ENCODE measurements around the gene GMDS. TPM values are rescaled to one million over a fixed set of nuclear protein-coding genes. Genes with fewer than 3 reads are reported as not detected.

GMDS gene
- total RNA-seq, 1 experiment from 2014 or later: 35.0 TPM

DNA sequence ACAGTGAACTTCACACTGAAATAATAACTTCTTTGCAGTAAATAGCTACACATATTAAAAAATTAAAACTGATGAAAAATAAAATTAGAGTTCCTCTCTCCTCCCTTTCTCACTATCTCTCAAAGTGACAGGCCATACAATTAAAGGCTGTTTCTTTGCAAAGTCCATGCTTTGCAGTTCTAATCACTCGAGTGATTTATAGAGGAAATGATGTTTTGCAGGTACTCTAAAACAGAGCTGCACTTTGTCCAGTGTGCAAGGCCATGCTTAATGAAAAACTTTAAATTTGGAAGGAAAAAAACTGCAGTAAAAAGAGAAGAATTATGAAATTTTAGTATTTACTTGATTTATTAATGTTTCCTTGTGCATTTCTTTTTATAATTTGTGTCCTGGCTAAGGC lies 112.5 kb downstream of the GMDS start:
- DNase-seq (ENCODE audit: low spot score) (no peak), ATAC-seq (no peak)
- no peak overlapping the region for H3K27ac Mint-ChIP-seq
- H3K4me1 Mint-ChIP-seq: peaks cover 31% of the 10 kb centered on the region
- no peaks in the 10 kb centered on the region for H3K9me3 Mint-ChIP-seq
- H3K4me3 Mint-ChIP-seq: no peak overlapping the region
- ChIA-PET CTCF (no interaction called here), POLR2A (no interaction called here)
- H3K36me3 Mint-ChIP-seq: no peaks in the 10 kb centered on the region
- TF ChIP-seq ZNF232 (CRISPR knock-in tag; IDR thresholded peaks at IDR 0.05) (no peak), NFATC4 (CRISPR knock-in tag; IDR thresholded peaks at IDR 0.05) (no peak), HMGA2 (CRISPR knock-in tag; IDR thresholded peaks at IDR 0.05) (no peak), EMX1 (CRISPR knock-in tag; IDR thresholded peaks at IDR 0.05) (no peak), CREM (CRISPR knock-in tag; IDR thresholded peaks at IDR 0.05) (no peak), OVOL2 (CRISPR knock-in tag; IDR thresholded peaks at IDR 0.05; ENCODE audit: borderline replicate concordance) (no peak), NR3C1 (CRISPR knock-in tag; conservative IDR thresholded peaks at IDR 0.05; ENCODE audit: low read depth) (no peak)
- TF ChIP-seq, protein P1, sequence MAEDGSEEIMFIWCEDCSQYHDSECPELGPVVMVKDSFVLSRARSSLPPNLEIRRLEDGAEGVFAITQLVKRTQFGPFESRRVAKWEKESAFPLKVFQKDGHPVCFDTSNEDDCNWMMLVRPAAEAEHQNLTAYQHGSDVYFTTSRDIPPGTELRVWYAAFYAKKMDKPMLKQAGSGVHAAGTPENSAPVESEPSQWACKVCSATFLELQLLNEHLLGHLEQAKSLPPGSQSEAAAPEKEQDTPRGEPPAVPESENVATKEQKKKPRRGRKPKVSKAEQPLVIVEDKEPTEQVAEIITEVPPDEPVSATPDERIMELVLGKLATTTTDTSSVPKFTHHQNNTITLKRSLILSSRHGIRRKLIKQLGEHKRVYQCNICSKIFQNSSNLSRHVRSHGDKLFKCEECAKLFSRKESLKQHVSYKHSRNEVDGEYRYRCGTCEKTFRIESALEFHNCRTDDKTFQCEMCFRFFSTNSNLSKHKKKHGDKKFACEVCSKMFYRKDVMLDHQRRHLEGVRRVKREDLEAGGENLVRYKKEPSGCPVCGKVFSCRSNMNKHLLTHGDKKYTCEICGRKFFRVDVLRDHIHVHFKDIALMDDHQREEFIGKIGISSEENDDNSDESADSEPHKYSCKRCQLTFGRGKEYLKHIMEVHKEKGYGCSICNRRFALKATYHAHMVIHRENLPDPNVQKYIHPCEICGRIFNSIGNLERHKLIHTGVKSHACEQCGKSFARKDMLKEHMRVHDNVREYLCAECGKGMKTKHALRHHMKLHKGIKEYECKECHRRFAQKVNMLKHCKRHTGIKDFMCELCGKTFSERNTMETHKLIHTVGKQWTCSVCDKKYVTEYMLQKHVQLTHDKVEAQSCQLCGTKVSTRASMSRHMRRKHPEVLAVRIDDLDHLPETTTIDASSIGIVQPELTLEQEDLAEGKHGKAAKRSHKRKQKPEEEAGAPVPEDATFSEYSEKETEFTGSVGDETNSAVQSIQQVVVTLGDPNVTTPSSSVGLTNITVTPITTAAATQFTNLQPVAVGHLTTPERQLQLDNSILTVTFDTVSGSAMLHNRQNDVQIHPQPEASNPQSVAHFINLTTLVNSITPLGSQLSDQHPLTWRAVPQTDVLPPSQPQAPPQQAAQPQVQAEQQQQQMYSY (CRISPR knock-in tag; IDR thresholded peaks at IDR 0.05): no peak
- TF ChIP-seq, protein P2, sequence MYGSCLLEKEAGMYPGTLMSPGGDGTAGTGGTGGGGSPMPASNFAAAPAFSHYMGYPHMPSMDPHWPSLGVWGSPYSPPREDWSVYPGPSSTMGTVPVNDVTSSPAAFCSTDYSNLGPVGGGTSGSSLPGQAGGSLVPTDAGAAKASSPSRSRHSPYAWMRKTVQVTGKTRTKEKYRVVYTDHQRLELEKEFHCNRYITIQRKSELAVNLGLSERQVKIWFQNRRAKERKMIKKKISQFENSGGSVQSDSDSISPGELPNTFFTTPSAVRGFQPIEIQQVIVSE (CRISPR knock-in tag; IDR thresholded peaks at IDR 0.05; ENCODE audit: borderline replicate concordance): no peak
- TF ChIP-seq, protein P3, sequence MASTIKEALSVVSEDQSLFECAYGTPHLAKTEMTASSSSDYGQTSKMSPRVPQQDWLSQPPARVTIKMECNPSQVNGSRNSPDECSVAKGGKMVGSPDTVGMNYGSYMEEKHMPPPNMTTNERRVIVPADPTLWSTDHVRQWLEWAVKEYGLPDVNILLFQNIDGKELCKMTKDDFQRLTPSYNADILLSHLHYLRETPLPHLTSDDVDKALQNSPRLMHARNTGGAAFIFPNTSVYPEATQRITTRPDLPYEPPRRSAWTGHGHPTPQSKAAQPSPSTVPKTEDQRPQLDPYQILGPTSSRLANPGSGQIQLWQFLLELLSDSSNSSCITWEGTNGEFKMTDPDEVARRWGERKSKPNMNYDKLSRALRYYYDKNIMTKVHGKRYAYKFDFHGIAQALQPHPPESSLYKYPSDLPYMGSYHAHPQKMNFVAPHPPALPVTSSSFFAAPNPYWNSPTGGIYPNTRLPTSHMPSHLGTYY (CRISPR knock-in tag; IDR thresholded peaks at IDR 0.05): no peak
- TF ChIP-seq, protein P4, sequence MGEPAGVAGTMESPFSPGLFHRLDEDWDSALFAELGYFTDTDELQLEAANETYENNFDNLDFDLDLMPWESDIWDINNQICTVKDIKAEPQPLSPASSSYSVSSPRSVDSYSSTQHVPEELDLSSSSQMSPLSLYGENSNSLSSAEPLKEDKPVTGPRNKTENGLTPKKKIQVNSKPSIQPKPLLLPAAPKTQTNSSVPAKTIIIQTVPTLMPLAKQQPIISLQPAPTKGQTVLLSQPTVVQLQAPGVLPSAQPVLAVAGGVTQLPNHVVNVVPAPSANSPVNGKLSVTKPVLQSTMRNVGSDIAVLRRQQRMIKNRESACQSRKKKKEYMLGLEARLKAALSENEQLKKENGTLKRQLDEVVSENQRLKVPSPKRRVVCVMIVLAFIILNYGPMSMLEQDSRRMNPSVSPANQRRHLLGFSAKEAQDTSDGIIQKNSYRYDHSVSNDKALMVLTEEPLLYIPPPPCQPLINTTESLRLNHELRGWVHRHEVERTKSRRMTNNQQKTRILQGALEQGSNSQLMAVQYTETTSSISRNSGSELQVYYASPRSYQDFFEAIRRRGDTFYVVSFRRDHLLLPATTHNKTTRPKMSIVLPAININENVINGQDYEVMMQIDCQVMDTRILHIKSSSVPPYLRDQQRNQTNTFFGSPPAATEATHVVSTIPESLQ (CRISPR knock-in tag; IDR thresholded peaks at IDR 0.05): no peak
- TF ChIP-seq, protein P5, sequence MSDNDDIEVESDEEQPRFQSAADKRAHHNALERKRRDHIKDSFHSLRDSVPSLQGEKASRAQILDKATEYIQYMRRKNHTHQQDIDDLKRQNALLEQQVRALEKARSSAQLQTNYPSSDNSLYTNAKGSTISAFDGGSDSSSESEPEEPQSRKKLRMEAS (CRISPR knock-in tag; IDR thresholded peaks at IDR 0.05): no peak
- TF ChIP-seq, protein P6, sequence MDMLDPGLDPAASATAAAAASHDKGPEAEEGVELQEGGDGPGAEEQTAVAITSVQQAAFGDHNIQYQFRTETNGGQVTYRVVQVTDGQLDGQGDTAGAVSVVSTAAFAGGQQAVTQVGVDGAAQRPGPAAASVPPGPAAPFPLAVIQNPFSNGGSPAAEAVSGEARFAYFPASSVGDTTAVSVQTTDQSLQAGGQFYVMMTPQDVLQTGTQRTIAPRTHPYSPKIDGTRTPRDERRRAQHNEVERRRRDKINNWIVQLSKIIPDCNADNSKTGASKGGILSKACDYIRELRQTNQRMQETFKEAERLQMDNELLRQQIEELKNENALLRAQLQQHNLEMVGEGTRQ (CRISPR knock-in tag; IDR thresholded peaks at IDR 0.05): no peak
- TF ChIP-seq, protein P7, sequence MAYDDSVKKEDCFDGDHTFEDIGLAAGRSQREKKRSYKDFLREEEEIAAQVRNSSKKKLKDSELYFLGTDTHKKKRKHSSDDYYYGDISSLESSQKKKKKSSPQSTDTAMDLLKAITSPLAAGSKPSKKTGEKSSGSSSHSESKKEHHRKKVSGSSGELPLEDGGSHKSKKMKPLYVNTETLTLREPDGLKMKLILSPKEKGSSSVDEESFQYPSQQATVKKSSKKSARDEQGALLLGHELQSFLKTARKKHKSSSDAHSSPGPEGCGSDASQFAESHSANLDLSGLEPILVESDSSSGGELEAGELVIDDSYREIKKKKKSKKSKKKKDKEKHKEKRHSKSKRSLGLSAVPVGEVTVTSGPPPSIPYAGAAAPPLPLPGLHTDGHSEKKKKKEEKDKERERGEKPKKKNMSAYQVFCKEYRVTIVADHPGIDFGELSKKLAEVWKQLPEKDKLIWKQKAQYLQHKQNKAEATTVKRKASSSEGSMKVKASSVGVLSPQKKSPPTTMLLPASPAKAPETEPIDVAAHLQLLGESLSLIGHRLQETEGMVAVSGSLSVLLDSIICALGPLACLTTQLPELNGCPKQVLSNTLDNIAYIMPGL (CRISPR knock-in tag; IDR thresholded peaks at IDR 0.05): no peak
- TF ChIP-seq, protein P8, sequence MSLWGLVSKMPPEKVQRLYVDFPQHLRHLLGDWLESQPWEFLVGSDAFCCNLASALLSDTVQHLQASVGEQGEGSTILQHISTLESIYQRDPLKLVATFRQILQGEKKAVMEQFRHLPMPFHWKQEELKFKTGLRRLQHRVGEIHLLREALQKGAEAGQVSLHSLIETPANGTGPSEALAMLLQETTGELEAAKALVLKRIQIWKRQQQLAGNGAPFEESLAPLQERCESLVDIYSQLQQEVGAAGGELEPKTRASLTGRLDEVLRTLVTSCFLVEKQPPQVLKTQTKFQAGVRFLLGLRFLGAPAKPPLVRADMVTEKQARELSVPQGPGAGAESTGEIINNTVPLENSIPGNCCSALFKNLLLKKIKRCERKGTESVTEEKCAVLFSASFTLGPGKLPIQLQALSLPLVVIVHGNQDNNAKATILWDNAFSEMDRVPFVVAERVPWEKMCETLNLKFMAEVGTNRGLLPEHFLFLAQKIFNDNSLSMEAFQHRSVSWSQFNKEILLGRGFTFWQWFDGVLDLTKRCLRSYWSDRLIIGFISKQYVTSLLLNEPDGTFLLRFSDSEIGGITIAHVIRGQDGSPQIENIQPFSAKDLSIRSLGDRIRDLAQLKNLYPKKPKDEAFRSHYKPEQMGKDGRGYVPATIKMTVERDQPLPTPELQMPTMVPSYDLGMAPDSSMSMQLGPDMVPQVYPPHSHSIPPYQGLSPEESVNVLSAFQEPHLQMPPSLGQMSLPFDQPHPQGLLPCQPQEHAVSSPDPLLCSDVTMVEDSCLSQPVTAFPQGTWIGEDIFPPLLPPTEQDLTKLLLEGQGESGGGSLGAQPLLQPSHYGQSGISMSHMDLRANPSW (CRISPR knock-in tag; conservative IDR thresholded peaks at IDR 0.05; ENCODE audit: low read depth): no peak
- TF ChIP-seq, protein P9, sequence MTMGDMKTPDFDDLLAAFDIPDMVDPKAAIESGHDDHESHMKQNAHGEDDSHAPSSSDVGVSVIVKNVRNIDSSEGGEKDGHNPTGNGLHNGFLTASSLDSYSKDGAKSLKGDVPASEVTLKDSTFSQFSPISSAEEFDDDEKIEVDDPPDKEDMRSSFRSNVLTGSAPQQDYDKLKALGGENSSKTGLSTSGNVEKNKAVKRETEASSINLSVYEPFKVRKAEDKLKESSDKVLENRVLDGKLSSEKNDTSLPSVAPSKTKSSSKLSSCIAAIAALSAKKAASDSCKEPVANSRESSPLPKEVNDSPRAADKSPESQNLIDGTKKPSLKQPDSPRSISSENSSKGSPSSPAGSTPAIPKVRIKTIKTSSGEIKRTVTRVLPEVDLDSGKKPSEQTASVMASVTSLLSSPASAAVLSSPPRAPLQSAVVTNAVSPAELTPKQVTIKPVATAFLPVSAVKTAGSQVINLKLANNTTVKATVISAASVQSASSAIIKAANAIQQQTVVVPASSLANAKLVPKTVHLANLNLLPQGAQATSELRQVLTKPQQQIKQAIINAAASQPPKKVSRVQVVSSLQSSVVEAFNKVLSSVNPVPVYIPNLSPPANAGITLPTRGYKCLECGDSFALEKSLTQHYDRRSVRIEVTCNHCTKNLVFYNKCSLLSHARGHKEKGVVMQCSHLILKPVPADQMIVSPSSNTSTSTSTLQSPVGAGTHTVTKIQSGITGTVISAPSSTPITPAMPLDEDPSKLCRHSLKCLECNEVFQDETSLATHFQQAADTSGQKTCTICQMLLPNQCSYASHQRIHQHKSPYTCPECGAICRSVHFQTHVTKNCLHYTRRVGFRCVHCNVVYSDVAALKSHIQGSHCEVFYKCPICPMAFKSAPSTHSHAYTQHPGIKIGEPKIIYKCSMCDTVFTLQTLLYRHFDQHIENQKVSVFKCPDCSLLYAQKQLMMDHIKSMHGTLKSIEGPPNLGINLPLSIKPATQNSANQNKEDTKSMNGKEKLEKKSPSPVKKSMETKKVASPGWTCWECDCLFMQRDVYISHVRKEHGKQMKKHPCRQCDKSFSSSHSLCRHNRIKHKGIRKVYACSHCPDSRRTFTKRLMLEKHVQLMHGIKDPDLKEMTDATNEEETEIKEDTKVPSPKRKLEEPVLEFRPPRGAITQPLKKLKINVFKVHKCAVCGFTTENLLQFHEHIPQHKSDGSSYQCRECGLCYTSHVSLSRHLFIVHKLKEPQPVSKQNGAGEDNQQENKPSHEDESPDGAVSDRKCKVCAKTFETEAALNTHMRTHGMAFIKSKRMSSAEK (CRISPR knock-in tag; IDR thresholded peaks at IDR 0.05; ENCODE audit: borderline replicate concordance): no peak
- no peaks in the 10 kb centered on the region for H3K27me3 Mint-ChIP-seq (ENCODE audit: low read depth)

All from WTC11 (cell line).